Keratinocyte (primary cell): ENCODE results near the gene PLP1. TPM values are rescaled to one million over a fixed set of nuclear protein-coding genes. Genes with fewer than 3 reads are reported as not detected.

Source experiments
- DNase-seq: peaks from one replicate; pipeline ENCODE4 v3.0.0-alpha.2; 2011; ENCODE audit warnings: low read depth, missing footprints, low spot score
- FAIRE-seq: peaks from 2 replicates; lab custom pipeline; 2011; peaks lifted over from hg19 to GRCh38; lab: Jason Lieb, UNC
- H2AFZ ChIP-seq: 2 replicates; pipeline ENCODE4 v1.6.0; 2012; ENCODE audit warnings: low read length, control low read depth, inconsistent platforms; ENCODE audit not compliant: control insufficient read depth
- H3K27ac ChIP-seq: 2 replicates; pipeline ENCODE4 v1.5.1; 2011; ENCODE audit warnings: low read length; ENCODE audit not compliant: control insufficient read depth, insufficient read depth
- H3K27me3 ChIP-seq: 3 replicates; pipeline ENCODE4 v1.6.0; 2011; ENCODE audit warnings: low read length; ENCODE audit not compliant: control insufficient read depth, insufficient read depth; ENCODE audit errors: extremely low read depth
- H3K36me3 ChIP-seq, 2 experiments: 2 replicates in 1 of 2; 3 replicates in 1 of 2; pipeline ENCODE4 v1.5.1; 2011; ENCODE audit warnings: low read length in 2 of 2, mild to moderate bottlenecking in 1 of 2; ENCODE audit not compliant: control insufficient read depth in 2 of 2, insufficient read depth in 2 of 2; ENCODE audit errors: extremely low read depth in 1 of 2
- H3K4me1 ChIP-seq: 3 replicates; pipeline ENCODE4 v1.5.1; 2011; ENCODE audit warnings: low read length; ENCODE audit not compliant: control insufficient read depth, insufficient read depth; ENCODE audit errors: extremely low read depth
- H3K4me2 ChIP-seq: 3 replicates; pipeline ENCODE4 v1.6.0; 2011; ENCODE audit warnings: low read depth, low read length; ENCODE audit not compliant: control insufficient read depth, insufficient read depth; ENCODE audit errors: extremely low read depth
- H3K4me3 ChIP-seq, 3 experiments: fragments of 200-600 bp in 1 of 3; sonication (generic) in 1 of 3; 2 replicates in 2 of 3; 3 replicates in 1 of 3; pipeline ENCODE4 v1.5.1; 2011 to 2016; ENCODE audit warnings: low read length in 3 of 3, mild to moderate bottlenecking in 3 of 3, control low read depth in 2 of 3, inconsistent platforms in 1 of 3, low read depth in 1 of 3, mixed read lengths in 1 of 3, mixed run types in 1 of 3, moderate library complexity in 1 of 3; ENCODE audit not compliant: control insufficient read depth in 2 of 3, insufficient read depth in 2 of 3; ENCODE audit errors: extremely low read depth in 1 of 3
- H3K79me2 ChIP-seq: 2 replicates; pipeline ENCODE4 v1.6.0; 2012; ENCODE audit warnings: low read length; ENCODE audit not compliant: control insufficient read depth, insufficient read depth
- H3K9ac ChIP-seq: 3 replicates; pipeline ENCODE4 v1.6.0; 2011; ENCODE audit warnings: low read length; ENCODE audit not compliant: control insufficient read depth, insufficient read depth; ENCODE audit errors: extremely low read depth
- H3K9me1 ChIP-seq: 3 replicates; pipeline ENCODE4 v1.6.0; 2011; ENCODE audit warnings: low read length; ENCODE audit not compliant: control insufficient read depth, insufficient read depth; ENCODE audit errors: extremely low read depth
- H3K9me3 ChIP-seq: 2 replicates; pipeline ENCODE4 v1.5.1; 2012; ENCODE audit warnings: low read depth, low read length; ENCODE audit not compliant: control insufficient read depth
- H4K20me1 ChIP-seq: 3 replicates; pipeline ENCODE4 v1.6.0; 2011; ENCODE audit warnings: low read length; ENCODE audit not compliant: control insufficient read depth, insufficient read depth; ENCODE audit errors: extremely low read depth
- EZH2 ChIP-seq: IDR thresholded peaks from one replicate; pipeline ENCODE4 v1.6.1; 2012; ENCODE audit warnings: inconsistent platforms, mild to moderate bottlenecking, low read length, moderate library complexity
- dilution Hi-C: fragments of 300-500 bp; cut with MboI; formaldehyde crosslinking; loops from one replicate; pipeline ENCODE4 v1.7.0; 2020; ENCODE audit warnings: low sequenced_read_pairs; ENCODE audit not compliant: extremely low pct_ligation_motif_present
- polyA minus RNA-seq, 3 experiments: library from RNA; depleted of rRNA, polyadenylated mRNA; stranded (reverse); fragments of >200 nt; gene quantifications; 1 replicate in 1 of 3; 2 replicates in 1 of 3; 3 replicates in 1 of 3; pipeline ENCODE4 v1.2.3, GENCODE V29; 2011
- polyA plus RNA-seq, 5 experiments: library from polyadenylated mRNA; depleted of rRNA in 3 of 5; stranded (reverse) in 3 of 5; stranded (forward) in 1 of 5; unstranded in 1 of 5; fragments of >200 nt; gene quantifications; 1 replicate in 1 of 5; 2 replicates in 3 of 5; 3 replicates in 1 of 5; pipeline versions ENCODE4 v1.2.1 to v1.2.3, GENCODE V29; 2011 to 2012; ENCODE audit warnings: missing spikeins in 2 of 5, low read depth in 1 of 5, low replicate concordance in 1 of 5
- TF ChIP-seq, protein P1 (sequence below), 3 experiments: IDR thresholded peaks in 1 of 3; conservative IDR thresholded peaks in 1 of 3; optimal IDR thresholded peaks in 1 of 3; 2 replicates in 2 of 3; 3 replicates in 1 of 3; pipeline versions ENCODE3 to v1.5.1; 2011; ENCODE audit warnings: low read length in 3 of 3, mild to moderate bottlenecking in 3 of 3, moderate library complexity in 2 of 3, control low read depth in 1 of 3, inconsistent platforms in 1 of 3; ENCODE audit not compliant: insufficient read depth in 2 of 3; ENCODE audit errors: extremely low read depth in 1 of 3

PLP1 gene, protein sequence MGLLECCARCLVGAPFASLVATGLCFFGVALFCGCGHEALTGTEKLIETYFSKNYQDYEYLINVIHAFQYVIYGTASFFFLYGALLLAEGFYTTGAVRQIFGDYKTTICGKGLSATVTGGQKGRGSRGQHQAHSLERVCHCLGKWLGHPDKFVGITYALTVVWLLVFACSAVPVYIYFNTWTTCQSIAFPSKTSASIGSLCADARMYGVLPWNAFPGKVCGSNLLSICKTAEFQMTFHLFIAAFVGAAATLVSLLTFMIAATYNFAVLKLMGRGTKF
- polyA plus RNA-seq: not detected in 3 replicates
- polyA plus RNA-seq (2011; ENCODE audit: low read depth): not detected
- 0.06 TPM in 1 of 2 replicates, not detected in the other for polyA plus RNA-seq (2011; cell fraction: cytosol; rRNA removed)
- polyA plus RNA-seq (2011; cell fraction: nucleus; rRNA removed): 0.11 TPM in 1 of 2 replicates, not detected in the other
- polyA plus RNA-seq (2012; ENCODE audit: low replicate concordance): not detected in 2 replicates
- not detected in 3 replicates for polyA minus RNA-seq
- not detected for polyA minus RNA-seq (2011; cell fraction: cytosol; rRNA and poly(A)+ RNA removed)
- not detected in 2 replicates for polyA minus RNA-seq (2011; cell fraction: nucleus; rRNA and poly(A)+ RNA removed)

DNA sequence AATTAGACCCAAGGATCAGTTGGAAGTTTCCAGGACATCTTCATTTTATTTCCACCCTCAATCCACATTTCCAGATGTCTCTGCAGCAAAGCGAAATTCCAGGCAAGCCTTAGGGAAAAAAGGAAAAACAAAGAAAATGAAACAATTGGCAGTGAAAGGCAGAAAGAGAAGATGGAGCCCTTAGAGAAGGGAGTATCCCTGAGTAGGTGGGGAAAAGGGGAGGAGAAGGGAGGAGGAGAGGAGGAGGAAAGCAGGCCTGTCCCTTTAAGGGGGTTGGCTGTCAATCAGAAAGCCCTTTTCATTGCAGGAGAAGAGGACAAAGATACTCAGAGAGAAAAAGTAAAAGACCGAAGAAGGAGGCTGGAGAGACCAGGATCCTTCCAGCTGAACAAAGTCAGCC lies at the start of gene PLP1:
Gene PLP1 (plus strand): TSS at position 295 of the 400 bp plus-strand sequence. CDS start 156 bp downstream, outside the sequence.
- H3K9me1 ChIP-seq: no peaks in the 10 kb centered on the region
- no peak within 1 kb of the TSS for H3K4me3 ChIP-seq
- TF ChIP-seq, protein P1, sequence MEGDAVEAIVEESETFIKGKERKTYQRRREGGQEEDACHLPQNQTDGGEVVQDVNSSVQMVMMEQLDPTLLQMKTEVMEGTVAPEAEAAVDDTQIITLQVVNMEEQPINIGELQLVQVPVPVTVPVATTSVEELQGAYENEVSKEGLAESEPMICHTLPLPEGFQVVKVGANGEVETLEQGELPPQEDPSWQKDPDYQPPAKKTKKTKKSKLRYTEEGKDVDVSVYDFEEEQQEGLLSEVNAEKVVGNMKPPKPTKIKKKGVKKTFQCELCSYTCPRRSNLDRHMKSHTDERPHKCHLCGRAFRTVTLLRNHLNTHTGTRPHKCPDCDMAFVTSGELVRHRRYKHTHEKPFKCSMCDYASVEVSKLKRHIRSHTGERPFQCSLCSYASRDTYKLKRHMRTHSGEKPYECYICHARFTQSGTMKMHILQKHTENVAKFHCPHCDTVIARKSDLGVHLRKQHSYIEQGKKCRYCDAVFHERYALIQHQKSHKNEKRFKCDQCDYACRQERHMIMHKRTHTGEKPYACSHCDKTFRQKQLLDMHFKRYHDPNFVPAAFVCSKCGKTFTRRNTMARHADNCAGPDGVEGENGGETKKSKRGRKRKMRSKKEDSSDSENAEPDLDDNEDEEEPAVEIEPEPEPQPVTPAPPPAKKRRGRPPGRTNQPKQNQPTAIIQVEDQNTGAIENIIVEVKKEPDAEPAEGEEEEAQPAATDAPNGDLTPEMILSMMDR (optimal IDR thresholded peaks at IDR 0.05 in 1 of 3, IDR thresholded peaks at IDR 0.05 in 1 of 3, conservative IDR thresholded peaks at IDR 0.05 in 1 of 3; ENCODE audit: extremely low read depth in 1 of 3, insufficient read depth in 2 of 3, low read length in 3 of 3): no peak
- no peak for TF ChIP-seq EZH2
- no peaks in the 10 kb centered on the region for H3K36me3 ChIP-seq
- no peaks in the 10 kb centered on the region for H3K4me1 ChIP-seq
- DNase-seq (no peak), FAIRE-seq (no peak)
- no peaks in the 10 kb centered on the region for H4K20me1 ChIP-seq
- H3K27ac ChIP-seq: no peak within 1 kb of the TSS
- no peaks in the 10 kb centered on the region for H3K79me2 ChIP-seq
- H3K4me2 ChIP-seq: no peak within 1 kb of the TSS
- H3K9ac ChIP-seq: no peak within 1 kb of the TSS
- H3K27me3 ChIP-seq: peaks cover 12% of the 10 kb centered on the region
- dilution Hi-C loops: no loop called here
- no peak within 1 kb of the TSS for H2AFZ ChIP-seq
- H3K9me3 ChIP-seq: no peaks in the 10 kb centered on the region

DNA sequence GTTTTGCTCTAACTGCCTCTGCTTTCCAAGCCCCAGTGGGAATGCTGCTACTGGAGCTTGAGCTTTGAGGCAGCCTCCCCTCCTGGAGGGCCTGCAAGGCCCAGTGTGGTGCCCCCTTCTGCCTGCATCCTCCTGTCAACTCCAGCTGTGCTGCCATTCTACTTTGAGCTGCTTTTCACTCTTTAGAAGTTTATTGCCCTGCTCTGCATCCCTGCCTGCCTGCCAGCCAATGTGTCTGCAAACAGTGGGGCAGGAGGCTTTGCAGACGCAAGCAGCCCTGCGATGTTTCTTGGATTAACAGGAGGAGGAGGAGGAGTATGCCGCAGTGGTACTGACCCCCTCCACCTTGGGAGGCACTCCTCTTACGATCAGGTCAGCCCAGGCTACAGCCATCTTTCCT lies 49.5 kb upstream of the PLP1 start:
- TF ChIP-seq EZH2: no peak
- TF ChIP-seq, protein P1 (optimal IDR thresholded peaks at IDR 0.05 in 1 of 3, IDR thresholded peaks at IDR 0.05 in 1 of 3, conservative IDR thresholded peaks at IDR 0.05 in 1 of 3; ENCODE audit: extremely low read depth in 1 of 3, insufficient read depth in 2 of 3, low read length in 3 of 3): no peak
- Histone ChIP-seq H3K9me1 (no peaks in the 10 kb centered on the region), H3K79me2 (no peaks in the 10 kb centered on the region), H3K9ac (no peak overlapping the region), H3K4me1 (peaks cover 31% of the 10 kb centered on the region), H3K9me3 (no peaks in the 10 kb centered on the region), H3K4me3 (no peak overlapping the region), H3K27me3 (peaks cover 4% of the 10 kb centered on the region), H4K20me1 (no peaks in the 10 kb centered on the region), H2AFZ (no peak overlapping the region), H3K36me3 (no peaks in the 10 kb centered on the region), H3K27ac (no peak overlapping the region), H3K4me2 (no peak overlapping the region)
- FAIRE-seq (no peak), DNase-seq (no peak)
- dilution Hi-C loops: no loop called here
